ENCODE results near the gene HTATSF1. TPM values are rescaled to one million over a fixed set of nuclear protein-coding genes. Genes with fewer than 3 reads are reported as not detected.

The HTATSF1 gene
- total and polyA plus RNA-seq, 10 of the 15 experiments (the other 5 are each of a cell fraction or from before 2014, with no cell fraction given), result 1.9 to 59.8 (median 28.3) TPM

GRCh38 chrX:136534131-136534530 lies 36.7 kb downstream of the HTATSF1 start:
- in situ Hi-C loops (cut with MboI), result no loop called here
- FAIRE-seq, result no peak

More at GRCh38 chrX:136534131-136534530, 36.7 kb downstream of the HTATSF1 start:
- no peaks in the 10 kb centered on the region for H3K27me3 ChIP-seq (replicated peaks in 1 of 2; ENCODE audit: control insufficient read depth in 2 of 2, insufficient read depth in 2 of 2, low read length in 1 of 2)
- TF ChIP-seq SREBF1 (IDR thresholded peaks at IDR 0.05; ENCODE audit: low read length) (no peak), YBX1 (IDR thresholded peaks at IDR 0.05) (no peak), RELB (IDR thresholded peaks at IDR 0.05; ENCODE audit: low read depth) (no peak), JUNB (IDR thresholded peaks at IDR 0.05) (no peak), ATF2 (IDR thresholded peaks at IDR 0.05; ENCODE audit: low read length) (no peak), E2F4 (IDR thresholded peaks at IDR 0.05; ENCODE audit: low read depth, low read length) (no peak), CHD2 (IDR thresholded peaks at IDR 0.05; ENCODE audit: borderline replicate concordance, low read depth, low read length) (no peak), POLR2AphosphoS5 (IDR thresholded peaks at IDR 0.05; ENCODE audit: low read length) (no peak), NR2C2 (IDR thresholded peaks at IDR 0.05; ENCODE audit: borderline replicate concordance, control insufficient read depth, insufficient read length, low read depth) (no peak), KDM1A (IDR thresholded peaks at IDR 0.05; ENCODE audit: borderline replicate concordance) (no peak), ZBTB33 (IDR thresholded peaks at IDR 0.05) (no peak), GABPA (IDR thresholded peaks at IDR 0.05; ENCODE audit: low read depth) (no peak), FOXM1 (IDR thresholded peaks at IDR 0.05; ENCODE audit: low read depth, low read length) (no peak), WRNIP1 (IDR thresholded peaks at IDR 0.05; ENCODE audit: borderline replicate concordance, low read depth, low read length) (no peak), RB1 (IDR thresholded peaks at IDR 0.05; ENCODE audit: borderline replicate concordance) (no peak), HSF1 (IDR thresholded peaks at IDR 0.05; ENCODE audit: low read depth, low read length) (no peak), RELA (IDR thresholded peaks at IDR 0.05; ENCODE audit: borderline replicate concordance, partially characterized antibody) (no peak), ASH2L (IDR thresholded peaks at IDR 0.05; ENCODE audit: borderline replicate concordance, low read depth) (no peak)
- no peaks in the 10 kb centered on the region for H4K20me1 ChIP-seq (ENCODE audit: control insufficient read depth, insufficient read depth)
- H3K79me2 ChIP-seq (ENCODE audit: control insufficient read depth, insufficient read depth, low read length), result no peaks in the 10 kb centered on the region
- H3K4me1 ChIP-seq (ENCODE audit: control insufficient read depth, insufficient read depth, low read length), result no peaks in the 10 kb centered on the region
- CTCF ChIA-PET, result interaction anchor here (0.7 kb wide), 1 partner anchor 778 kb away, joined by 3 read pairs; no protein-coding TSS in a partner anchor
- H3K9ac ChIP-seq (ENCODE audit: control insufficient read depth, insufficient read depth, low read length), result no peak overlapping the region
- no peak overlapping the region for H3K4me3 ChIP-seq
- no TSS peak for BruUV-seq (replicated peaks)
- no peak overlapping the region for H3K27ac ChIP-seq (ENCODE audit: control insufficient read depth, insufficient read depth)
- WGBS (ENCODE audit: insufficient coverage, insufficient replicate concordance, low lambda C conversion rate, missing lambda C conversion rate), result 25% methylated on average over 2 of the region's 2 CpGs
- SMC1A ChIA-PET (ENCODE audit: uncharacterized antibody, unreplicated experiment), result no interaction called here
- no peak overlapping the region for H2AFZ ChIP-seq (ENCODE audit: control insufficient read depth, low read depth, low read length)
- ATAC-seq, result no peak
- no peaks in the 10 kb centered on the region for H3K36me3 ChIP-seq (ENCODE audit: control insufficient read depth in 2 of 2, insufficient read depth in 2 of 2, low read length in 1 of 2)
- DNase-seq (ENCODE audit: low read depth, low spot score), result no peak
- RAD21 ChIA-PET (ENCODE audit: unreplicated experiment), result no interaction called here
- POLR2A ChIA-PET, result no interaction called here
- H3K4me2 ChIP-seq (ENCODE audit: control insufficient read depth, insufficient read depth), result no peak overlapping the region
- intact Hi-C loops (cut with micrococcal nuclease; ENCODE audit: unreplicated experiment), result no loop called here
- H3K9me3 ChIP-seq (replicated peaks; ENCODE audit: control insufficient read depth, insufficient read depth, low read length), result no peaks in the 10 kb centered on the region

All from GM12878 (cell line).